Urinary bladder (tissue), 4 donors: Measurements from ENCODE around the gene POU2F1. TPM values are rescaled to one million over a fixed set of nuclear protein-coding genes. Genes with fewer than 3 reads are reported as not detected.

Experiments
- DNase-seq: peaks from one replicate; pipeline ENCODE4 v3.0.0-alpha.2; 2015; ENCODE audit errors: extremely low spot score
- H3K27ac ChIP-seq: one replicate; pipeline ENCODE4 v1.5.1; 2013; ENCODE audit warnings: low read depth, mild to moderate bottlenecking, moderate library complexity
- H3K36me3 ChIP-seq: one replicate; pipeline ENCODE4 v1.6.1; 2013; ENCODE audit warnings: mild to moderate bottlenecking, moderate library complexity; ENCODE audit not compliant: insufficient read depth
- H3K4me1 ChIP-seq: one replicate; pipeline ENCODE4 v1.6.1; 2013; ENCODE audit warnings: mild to moderate bottlenecking, moderate library complexity; ENCODE audit not compliant: insufficient read depth
- H3K4me3 ChIP-seq: one replicate; pipeline ENCODE4 v1.5.1; 2013; ENCODE audit warnings: low read depth, low read length
- WGBS: extraction: QIAGEN DNeasy Blood & Tissue Kit; methylation state at CpG from one replicate; pipeline ENCODE4 v1.1.7; 2013; 5-methylcytosine and 5-hydroxymethylcytosine counted together
- polyA plus RNA-seq: library from polyadenylated mRNA; stranded (reverse); fragments of 200-250 nt; gene quantifications from one replicate; pipeline ENCODE4 v1.2.3, GENCODE V29; 2013
- total RNA-seq: library from RNA; depleted of rRNA; stranded (reverse); fragments of >200 nt; gene quantifications from one replicate; pipeline ENCODE4 v1.2.3, GENCODE V29; 2014
- donor health status: healthy with polysubstance abuse.
- donor health status: healthy.

POU2F1 gene
- total and polyA plus RNA-seq, 2 donors = 2.2 to 31.3 TPM

GRCh38 chr1:167333703-167334102 lies 113.0 kb downstream of the POU2F1 start:
- peaks cover 1% of the 10 kb centered on the region for H3K36me3 ChIP-seq
- DNase-seq = no peak
- H3K4me3 ChIP-seq = no peak overlapping the region
- WGBS = 100% methylated on average over 1 of the region's 1 CpG
- H3K27ac ChIP-seq = no peak overlapping the region
- no peaks in the 10 kb centered on the region for H3K4me1 ChIP-seq

GRCh38 chr1:167339405-167339804 lies 118.7 kb downstream of the POU2F1 start:
- H3K36me3 ChIP-seq = peaks cover 1% of the 10 kb centered on the region
- no peak overlapping the region for H3K27ac ChIP-seq
- H3K4me3 ChIP-seq = no peak overlapping the region
- DNase-seq = no peak
- no peaks in the 10 kb centered on the region for H3K4me1 ChIP-seq

GRCh38 chr1:167342846-167343245 lies 122.2 kb downstream of the POU2F1 start:
- Histone ChIP-seq H3K27ac (no peak overlapping the region), H3K36me3 (no peaks in the 10 kb centered on the region), H3K4me1 (no peaks in the 10 kb centered on the region), H3K4me3 (no peak overlapping the region)
- no peak for DNase-seq
- WGBS = 81% methylated on average over 3 of the region's 3 CpGs

GRCh38 chr1:167344112-167344511 lies 123.4 kb downstream of the POU2F1 start:
- no peaks in the 10 kb centered on the region for H3K4me1 ChIP-seq
- no peak for DNase-seq
- WGBS = 93% methylated on average over 1 of the region's 1 CpG

GRCh38 chr1:167344615-167345385 lies 124.1 kb downstream of the POU2F1 start:
- Histone ChIP-seq H3K36me3 (no peaks in the 10 kb centered on the region), H3K4me1 (no peaks in the 10 kb centered on the region), H3K27ac (no peak overlapping the region), H3K4me3 (no peak overlapping the region)
- DNase-seq = no peak
- WGBS = 77% methylated on average over 10 of the region's 10 CpGs

More at GRCh38 chr1:167344112-167344511, 123.4 kb downstream of the POU2F1 start:
- Histone ChIP-seq H3K4me3 (no peak overlapping the region), H3K27ac (no peak overlapping the region), H3K36me3 (no peaks in the 10 kb centered on the region)

GRCh38 chr1:167345386-167345733 lies 124.7 kb downstream of the POU2F1 start:
- WGBS = 40% methylated on average over 1 of the region's 1 CpG
- H3K27ac ChIP-seq = no peak overlapping the region
- DNase-seq = no peak
- no peaks in the 10 kb centered on the region for H3K36me3 ChIP-seq
- H3K4me3 ChIP-seq = no peak overlapping the region
- H3K4me1 ChIP-seq = no peaks in the 10 kb centered on the region

- H3K4me1 ChIP-seq = no peaks in the 10 kb centered on the region
- no peak overlapping the region for H3K4me3 ChIP-seq
- H3K36me3 ChIP-seq = no peaks in the 10 kb centered on the region
- H3K27ac ChIP-seq = no peak overlapping the region
- no peak for DNase-seq
- 81% methylated on average over 6 of the region's 6 CpGs for WGBS
Measured at GRCh38 chr1:167357305-167357704, 136.6 kb downstream of the POU2F1 start.

GRCh38 chr1:167359295-167359694 lies 138.6 kb downstream of the POU2F1 start:
- no peak overlapping the region for H3K27ac ChIP-seq
- no peak for DNase-seq
- no peaks in the 10 kb centered on the region for H3K4me1 ChIP-seq
- no peaks in the 10 kb centered on the region for H3K36me3 ChIP-seq
- no peak overlapping the region for H3K4me3 ChIP-seq
- WGBS = 97% methylated on average over 4 of the region's 4 CpGs

GRCh38 chr1:167360120-167360519 lies 139.4 kb downstream of the POU2F1 start:
- H3K4me3 ChIP-seq = no peak overlapping the region
- no peak overlapping the region for H3K27ac ChIP-seq
- no peak for DNase-seq
- WGBS = 61% methylated on average over 4 of the region's 4 CpGs
- no peaks in the 10 kb centered on the region for H3K4me1 ChIP-seq
- no peaks in the 10 kb centered on the region for H3K36me3 ChIP-seq

GRCh38 chr1:167362638-167363037 lies 142.0 kb downstream of the POU2F1 start:
- DNase-seq = no peak
- Histone ChIP-seq H3K36me3 (no peaks in the 10 kb centered on the region), H3K27ac (no peak overlapping the region), H3K4me1 (no peaks in the 10 kb centered on the region), H3K4me3 (no peak overlapping the region)
- WGBS = 96% methylated on average over 1 of the region's 1 CpG

GRCh38 chr1:167364826-167365225 lies 144.1 kb downstream of the POU2F1 start:
- Histone ChIP-seq H3K27ac (no peak overlapping the region), H3K36me3 (no peaks in the 10 kb centered on the region), H3K4me3 (no peak overlapping the region), H3K4me1 (no peaks in the 10 kb centered on the region)
- no peak for DNase-seq
- WGBS = 95% methylated on average over 2 of the region's 2 CpGs

- Histone ChIP-seq H3K4me1 (no peaks in the 10 kb centered on the region), H3K36me3 (no peaks in the 10 kb centered on the region), H3K4me3 (no peak overlapping the region), H3K27ac (no peak overlapping the region)
- WGBS = 98% methylated on average over 2 of the region's 2 CpGs
- DNase-seq = no peak
Measured at GRCh38 chr1:167365360-167365759, 144.7 kb downstream of the POU2F1 start.

GRCh38 chr1:167367705-167368104 lies 147.0 kb downstream of the POU2F1 start:
- Histone ChIP-seq H3K27ac (no peak overlapping the region), H3K4me3 (no peak overlapping the region), H3K4me1 (no peaks in the 10 kb centered on the region), H3K36me3 (no peaks in the 10 kb centered on the region)
- 92% methylated on average over 4 of the region's 4 CpGs for WGBS
- DNase-seq = no peak

- Histone ChIP-seq H3K27ac (no peak overlapping the region), H3K4me3 (no peak overlapping the region), H3K36me3 (no peaks in the 10 kb centered on the region), H3K4me1 (no peaks in the 10 kb centered on the region)
- DNase-seq = no peak
Measured at GRCh38 chr1:167369175-167369574, 148.5 kb downstream of the POU2F1 start.

- H3K27ac ChIP-seq = no peak overlapping the region
- WGBS = 76% methylated on average over 4 of the region's 4 CpGs
- H3K4me3 ChIP-seq = no peak overlapping the region
- DNase-seq = no peak
- no peaks in the 10 kb centered on the region for H3K4me1 ChIP-seq
- no peaks in the 10 kb centered on the region for H3K36me3 ChIP-seq
Measured at GRCh38 chr1:167369933-167370332, 149.2 kb downstream of the POU2F1 start.
